ENCODE data around the gene MDGA2.

Gene MDGA2

GRCh38 chr14:47167402-47167801 is 508.0 kb downstream of the MDGA2 start:
- TF ChIP-seq CTCF (IDR thresholded peaks at IDR 0.05), result no peak
- no peaks in the 10 kb centered on the region for H3K36me3 ChIP-seq
- peaks cover 0 to 3% (median 0%) of the 10 kb centered on the region in 3 donors for H3K9me3 ChIP-seq
- peaks cover 0 to 4% of the 10 kb centered on the region in 2 donors for H3K27me3 ChIP-seq
- H3K4me3 ChIP-seq, result no peak overlapping the region
- intact Hi-C loops (cut with DNase I; ENCODE audit: low total_unique reads), result no loop called here
- H3K4me1 ChIP-seq, result no peaks in the 10 kb centered on the region
- DNase-seq, result no peak
- no peak overlapping the region for H3K27ac ChIP-seq

DNA sequence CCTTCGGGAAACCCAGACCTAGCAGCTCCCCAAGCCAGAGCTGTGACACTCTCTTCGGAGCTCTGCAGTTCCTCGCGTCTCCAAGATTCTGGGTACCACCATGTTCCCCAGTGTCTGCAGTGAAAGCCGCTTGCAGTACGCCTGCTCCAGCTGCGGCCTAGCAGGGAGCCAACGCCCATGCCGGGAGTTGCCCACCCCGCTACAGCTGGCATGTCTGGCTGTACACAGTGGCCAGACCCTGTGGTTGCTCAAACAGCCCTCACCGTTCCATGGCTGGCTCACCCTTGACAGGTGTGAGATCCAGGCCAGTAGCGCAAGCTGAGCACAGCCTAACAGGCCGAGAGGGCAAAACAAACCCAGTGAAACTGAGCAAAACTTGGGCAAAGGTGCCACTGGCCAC is 520.0 kb downstream of the MDGA2 start:
- Histone ChIP-seq H3K9me3 (no peaks in the 10 kb centered on the region), H3K4me1 (no peaks in the 10 kb centered on the region), H3K4me3 (no peak overlapping the region), H3K27ac (no peak overlapping the region), H3K27me3 (no peaks in the 10 kb centered on the region), H3K36me3 (no peaks in the 10 kb centered on the region)
- intact Hi-C loops (cut with DNase I; ENCODE audit: low total_unique reads), result no loop called here
- no peak for TF ChIP-seq CTCF (IDR thresholded peaks at IDR 0.05)
- DNase-seq, result no peak

DNA sequence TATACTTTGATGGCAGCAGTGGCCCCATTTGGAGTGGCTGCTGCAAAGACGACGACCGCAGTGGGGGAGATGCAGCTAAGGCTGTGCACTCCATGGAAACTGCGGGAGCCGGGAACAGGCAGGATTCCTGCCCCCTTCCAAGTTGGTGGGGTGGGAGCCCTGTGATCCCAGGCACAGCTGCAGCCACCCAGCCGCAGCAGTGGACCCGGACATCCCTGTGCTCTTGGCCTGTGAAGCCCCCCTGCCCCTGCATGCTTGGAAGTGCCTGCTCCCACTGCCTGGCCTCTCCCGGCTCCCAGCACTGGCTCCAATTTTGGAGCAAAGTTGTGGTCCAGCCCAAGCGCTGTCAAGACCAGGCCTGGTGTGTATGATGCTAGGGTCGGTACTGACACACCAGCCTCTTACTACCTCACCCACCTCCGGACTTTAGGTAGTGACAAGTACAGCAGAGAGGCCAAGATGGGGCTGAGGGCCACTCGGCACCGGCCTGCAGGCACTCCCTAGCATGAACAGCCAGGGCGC is 521.1 kb downstream of the MDGA2 start:
- Histone ChIP-seq H3K27me3 (no peaks in the 10 kb centered on the region), H3K4me1 (no peaks in the 10 kb centered on the region), H3K4me3 (no peak overlapping the region), H3K9me3 (no peaks in the 10 kb centered on the region), H3K27ac (no peak overlapping the region), H3K36me3 (no peaks in the 10 kb centered on the region)
- intact Hi-C loops (cut with DNase I; ENCODE audit: low total_unique reads), result no loop called here
- TF ChIP-seq CTCF (IDR thresholded peaks at IDR 0.05), result no peak
- DNase-seq, result no peak

DNA sequence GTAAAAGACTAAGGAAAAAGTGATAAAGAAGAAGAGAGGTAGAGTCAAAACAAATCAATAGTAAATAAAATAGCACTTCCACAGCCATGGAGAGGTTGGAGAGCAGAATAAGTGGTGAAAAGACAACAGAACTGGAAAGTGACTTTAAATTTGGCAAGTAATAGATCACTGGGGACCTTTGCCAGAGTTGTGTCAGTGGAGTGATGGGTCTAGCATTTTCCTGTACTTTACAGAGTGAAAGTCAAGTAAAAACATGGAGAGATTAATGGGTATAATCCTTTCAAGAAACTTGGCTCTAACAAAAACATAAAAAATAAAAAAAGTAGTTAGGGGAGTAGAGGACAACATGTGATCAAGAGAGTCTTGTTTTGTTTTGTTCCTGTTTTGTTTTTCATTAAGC is 521.7 kb downstream of the MDGA2 start:
- Histone ChIP-seq H3K27ac (no peak overlapping the region), H3K36me3 (no peaks in the 10 kb centered on the region), H3K9me3 (no peaks in the 10 kb centered on the region), H3K4me3 (no peak overlapping the region), H3K27me3 (no peaks in the 10 kb centered on the region), H3K4me1 (no peaks in the 10 kb centered on the region)
- intact Hi-C loops (cut with DNase I; ENCODE audit: low total_unique reads), result no loop called here
- TF ChIP-seq CTCF (IDR thresholded peaks at IDR 0.05), result no peak
- DNase-seq, result no peak

DNA sequence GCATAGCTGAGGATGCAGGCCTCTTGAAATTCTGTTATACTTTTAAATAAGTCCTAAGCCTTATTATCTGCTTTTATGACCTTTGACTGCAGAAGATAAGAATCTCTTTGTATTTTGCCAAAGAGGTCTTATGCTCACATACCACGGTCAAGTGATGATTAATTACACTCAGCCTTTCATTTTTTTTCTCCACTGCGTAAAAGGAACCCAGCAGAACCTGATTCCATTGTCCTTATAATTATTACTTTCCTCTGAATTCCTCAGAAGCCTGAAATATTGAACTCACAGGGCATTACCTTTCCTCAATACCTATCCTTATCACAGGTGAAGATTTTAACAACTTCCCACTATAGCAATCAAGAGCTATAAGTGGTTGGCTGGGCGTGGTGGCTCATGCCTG is 525.1 kb downstream of the MDGA2 start:
- intact Hi-C loops (cut with DNase I; ENCODE audit: low total_unique reads), result no loop called here

More for the DNA sequence above, 525.1 kb downstream of the MDGA2 start:
- no peak overlapping the region for H3K27ac ChIP-seq
- no peak for TF ChIP-seq CTCF (IDR thresholded peaks at IDR 0.05)
- DNase-seq, result no peak
- H3K4me1 ChIP-seq, result no peaks in the 10 kb centered on the region
- H3K27me3 ChIP-seq, result no peaks in the 10 kb centered on the region
- no peaks in the 10 kb centered on the region for H3K36me3 ChIP-seq
- H3K4me3 ChIP-seq, result no peak overlapping the region
- H3K9me3 ChIP-seq, result no peaks in the 10 kb centered on the region

All from tibial artery (tissue), 4 donors.